IPS-NIHi11 (cell line): Measurements from ENCODE around the gene MAPK8.
A peak's percentile ranks its signal among the peaks of the same experiment; 100 is the strongest.

Experiments
- DNase-seq: peaks from one replicate; pipeline ENCODE4 v3.0.0; 2012; ENCODE audit warnings: mixed read lengths, low spot score

The MAPK8 gene

DNA sequence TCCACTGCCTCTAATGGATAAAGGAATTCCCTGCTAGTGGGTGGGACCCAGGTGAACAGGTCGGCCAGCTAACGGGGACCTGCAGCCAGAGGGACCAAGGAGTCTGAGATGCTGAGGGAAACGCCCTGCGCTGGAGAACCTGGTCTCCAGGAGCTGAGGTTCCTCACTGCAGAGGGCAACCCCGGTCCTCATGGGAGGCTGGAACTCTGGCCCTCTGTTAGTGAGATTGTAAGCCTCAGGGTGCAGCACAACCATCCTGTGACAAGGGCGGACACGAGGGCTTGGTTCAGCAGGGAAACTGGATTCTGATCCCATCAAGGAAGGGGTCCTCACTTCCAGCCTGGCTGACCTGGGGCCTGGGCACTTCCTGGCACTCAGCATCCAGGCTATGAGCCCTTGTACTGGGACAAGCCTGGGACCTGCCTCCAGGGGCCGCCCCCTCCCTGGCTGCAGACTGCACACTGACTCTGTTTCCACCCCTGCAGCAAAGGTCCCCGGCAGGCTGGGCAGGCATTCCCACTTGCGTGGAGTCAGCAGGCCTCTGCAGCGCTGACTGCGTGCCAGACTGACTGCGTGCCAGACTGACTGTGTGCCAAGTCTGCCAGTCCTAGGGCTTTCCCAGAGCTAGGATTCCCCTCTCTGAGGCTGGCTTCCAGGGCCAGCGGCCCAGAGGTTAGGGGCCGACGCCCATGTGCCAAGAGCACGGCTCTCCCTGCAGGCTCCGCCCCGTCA, 143.2 kb downstream of the MAPK8 start:
- DNase-seq: peak; percentile 10

DNA sequence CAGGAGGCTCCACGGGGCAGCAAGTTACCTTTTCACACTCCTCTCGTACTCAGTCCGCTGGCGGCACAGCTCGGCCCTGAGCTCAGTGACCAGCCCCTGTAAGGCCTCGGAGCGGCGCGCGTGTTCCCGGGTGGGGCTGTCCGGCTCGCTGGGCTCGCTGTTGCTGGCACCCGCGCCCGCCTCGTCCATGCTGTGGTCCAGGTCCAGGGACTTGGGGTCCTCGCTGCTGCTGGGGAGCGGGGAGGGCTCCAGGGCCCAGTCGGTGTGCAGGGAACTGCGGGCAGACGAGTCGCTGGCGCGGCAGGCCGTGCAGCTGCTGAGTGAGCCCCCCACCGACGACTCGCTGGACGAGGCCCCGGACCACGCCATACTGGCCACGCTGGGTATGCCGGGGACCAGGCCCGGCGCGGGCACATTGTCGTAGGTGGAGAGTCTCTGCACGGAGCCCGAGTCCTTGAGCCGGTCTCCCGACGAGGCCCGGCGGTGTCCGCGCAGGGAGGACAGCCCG, 143.8 kb downstream of the MAPK8 start:
- peak; percentile 18 for DNase-seq

DNA sequence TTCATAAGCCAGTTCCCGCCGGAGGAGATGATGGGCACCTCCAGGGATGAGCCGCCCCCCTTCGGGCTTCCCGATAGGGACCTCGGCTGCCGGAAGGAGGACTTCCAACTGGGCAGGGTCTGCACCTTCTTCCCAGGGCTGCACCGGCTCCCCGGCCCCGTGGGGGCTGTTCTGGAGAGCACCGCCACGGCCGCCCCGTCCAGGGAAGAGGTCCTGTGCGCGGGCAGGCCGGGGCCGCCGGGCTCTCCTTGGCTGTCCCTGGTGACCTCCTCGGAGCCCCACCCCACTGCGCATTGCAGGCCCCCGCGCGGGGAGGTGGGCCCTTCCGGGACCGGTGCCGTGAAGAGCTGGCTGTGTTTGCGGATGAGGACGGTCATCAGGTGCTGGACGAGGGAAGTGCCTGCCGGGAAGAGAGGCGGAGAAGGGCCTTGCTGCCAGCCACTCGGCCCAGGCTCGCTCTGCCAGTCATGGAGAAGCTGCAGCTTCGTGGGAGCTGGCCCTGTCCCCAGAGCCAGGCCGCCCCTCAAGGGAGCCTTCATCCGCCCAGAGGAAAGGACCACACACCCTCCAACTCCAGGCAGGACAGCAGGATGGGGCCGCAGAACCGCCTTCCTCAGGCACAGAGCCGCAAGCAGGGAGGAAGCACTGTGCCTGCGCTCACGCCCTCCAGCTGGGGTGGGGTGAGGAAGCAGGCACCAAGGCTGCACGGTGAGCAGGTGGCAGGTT, 144.4 kb downstream of the MAPK8 start:
- no peak for DNase-seq

- no peak for DNase-seq
Measured at GRCh38 chr10:48451969-48452878, 145.7 kb downstream of the MAPK8 start.

GRCh38 chr10:48452879-48453412, 146.5 kb downstream of the MAPK8 start:
- DNase-seq: no peak

DNA sequence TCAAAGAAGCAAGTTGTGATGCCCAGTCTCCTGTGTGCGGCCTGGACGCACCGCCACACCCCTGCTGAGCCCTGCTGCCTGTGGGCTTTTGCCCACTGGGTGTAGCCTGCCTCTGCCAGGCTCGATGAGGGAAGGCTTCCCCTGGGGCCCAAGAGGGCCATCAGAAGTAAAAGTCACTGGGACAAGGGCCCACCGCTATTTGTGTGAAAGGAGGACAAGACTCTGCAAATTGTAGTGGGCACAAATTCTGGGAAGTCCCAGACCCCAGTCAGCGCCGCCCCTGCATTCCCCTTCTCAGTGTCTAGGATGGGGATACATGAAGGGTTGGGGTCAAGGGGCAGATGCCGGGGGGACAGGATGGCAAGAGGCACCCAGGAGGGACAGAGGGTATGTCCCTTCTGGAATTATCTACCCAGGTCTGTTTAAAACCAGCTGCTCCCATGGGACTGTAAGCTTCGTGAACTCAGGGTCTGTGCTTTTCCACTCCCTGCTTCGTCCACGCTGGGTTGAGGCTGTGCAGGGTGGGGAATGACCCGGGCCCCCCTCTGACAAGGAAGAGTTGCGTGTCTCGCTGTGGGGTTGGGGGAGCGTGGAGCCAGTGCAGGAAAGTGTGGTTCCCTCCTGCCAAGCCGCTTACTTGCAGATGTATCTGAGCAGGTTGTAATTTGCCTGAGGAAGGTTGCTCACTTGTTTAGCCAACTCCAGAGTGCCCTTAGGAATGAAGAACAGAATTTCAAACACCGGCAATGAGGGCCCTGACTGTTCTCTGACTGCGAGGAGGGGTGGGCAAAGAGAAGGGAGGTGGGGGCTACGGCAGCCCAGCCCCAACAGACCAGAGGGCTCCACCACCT, 147.2 kb downstream of the MAPK8 start:
- DNase-seq: no peak

DNA sequence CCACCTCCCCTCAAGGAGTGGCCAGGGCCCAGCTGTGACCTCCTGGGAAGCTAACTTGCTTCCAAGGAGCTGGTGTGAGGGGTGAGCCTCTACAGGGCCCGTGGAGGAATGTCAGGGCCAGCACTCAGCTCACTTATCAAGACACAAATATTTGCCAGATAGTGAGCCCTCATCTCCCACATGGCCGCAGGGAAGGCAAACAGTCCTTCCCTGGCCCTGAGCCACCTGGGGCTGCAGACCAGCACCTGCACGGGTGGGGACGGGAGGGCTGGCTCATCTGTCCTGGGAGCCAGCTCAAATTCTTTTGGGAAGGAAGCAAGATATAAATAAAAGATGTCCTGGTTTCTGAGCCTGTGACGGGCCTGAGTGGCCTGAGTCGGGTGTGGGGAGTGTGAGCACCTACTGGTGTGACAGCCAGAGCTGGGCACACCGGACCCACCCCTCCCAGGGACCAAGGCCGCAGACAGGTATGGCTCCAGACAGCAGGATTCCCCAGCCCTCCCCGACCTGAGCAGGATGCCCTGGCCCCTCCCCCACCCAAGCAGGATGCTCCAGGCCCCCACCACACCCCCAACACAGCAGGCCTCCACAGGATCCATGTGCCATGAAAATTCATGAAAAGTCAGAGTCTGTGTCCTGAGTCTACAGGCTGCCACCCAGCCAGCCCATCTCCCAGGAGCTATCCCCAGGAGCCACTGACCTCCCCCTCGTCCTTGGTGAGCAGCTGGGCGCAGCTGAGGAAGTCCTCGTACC, 148.0 kb downstream of the MAPK8 start:
- DNase-seq: no peak

DNA sequence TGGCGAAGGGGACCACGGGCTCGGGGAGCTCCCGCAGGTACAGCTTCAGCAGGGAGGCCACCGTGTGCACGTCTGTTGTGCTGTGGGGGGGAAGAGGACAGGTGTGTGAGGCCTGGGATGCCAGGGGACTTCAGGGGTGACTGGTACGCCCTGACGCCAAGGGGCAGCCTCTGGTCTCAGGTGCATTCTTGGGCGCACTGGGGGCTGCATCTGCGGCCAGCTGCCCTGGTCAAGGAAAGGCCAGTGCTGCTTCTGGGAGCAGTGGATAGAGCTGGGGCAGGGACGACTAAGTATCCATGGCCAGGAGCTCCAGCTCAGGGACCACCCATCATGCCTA, 148.5 kb downstream of the MAPK8 start:
- DNase-seq: no peak

DNA sequence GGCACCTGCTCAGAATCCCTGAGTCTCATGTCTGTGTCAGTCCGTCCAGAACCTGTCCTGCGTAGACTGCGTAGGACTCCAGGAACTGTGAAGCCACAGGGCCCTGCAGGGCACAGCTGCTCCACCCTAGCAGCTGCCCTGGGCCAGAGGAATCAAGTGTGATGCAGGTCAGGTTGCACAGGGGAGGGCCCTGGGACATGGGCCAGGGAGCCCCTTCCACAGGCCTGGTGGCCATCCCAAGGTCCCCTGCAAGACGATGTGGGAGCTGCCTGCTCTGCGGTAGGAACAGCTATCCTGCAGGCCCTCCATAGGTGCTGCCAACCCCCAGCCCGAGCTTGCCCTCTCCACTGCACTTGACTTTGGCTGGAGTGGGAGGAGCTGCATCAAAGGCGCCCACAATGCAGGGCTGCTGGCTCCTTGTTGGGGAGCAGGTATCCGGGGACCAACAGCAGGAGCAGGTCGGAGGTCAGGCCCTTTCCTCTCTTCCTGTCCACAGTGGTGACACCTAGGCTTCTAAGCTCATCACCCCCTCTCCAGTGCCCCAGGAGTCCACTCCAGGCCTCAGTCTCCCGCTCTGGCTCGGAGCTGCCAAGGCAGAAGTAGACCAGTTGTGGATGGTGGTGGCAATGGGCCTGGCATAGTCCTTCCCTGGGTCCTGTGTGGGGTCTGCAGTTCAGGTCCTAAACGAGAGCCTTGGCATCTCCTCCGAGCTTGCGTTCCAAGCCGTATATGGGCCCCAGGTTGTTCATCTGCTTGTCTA, 149.1 kb downstream of the MAPK8 start:
- no peak for DNase-seq

DNA sequence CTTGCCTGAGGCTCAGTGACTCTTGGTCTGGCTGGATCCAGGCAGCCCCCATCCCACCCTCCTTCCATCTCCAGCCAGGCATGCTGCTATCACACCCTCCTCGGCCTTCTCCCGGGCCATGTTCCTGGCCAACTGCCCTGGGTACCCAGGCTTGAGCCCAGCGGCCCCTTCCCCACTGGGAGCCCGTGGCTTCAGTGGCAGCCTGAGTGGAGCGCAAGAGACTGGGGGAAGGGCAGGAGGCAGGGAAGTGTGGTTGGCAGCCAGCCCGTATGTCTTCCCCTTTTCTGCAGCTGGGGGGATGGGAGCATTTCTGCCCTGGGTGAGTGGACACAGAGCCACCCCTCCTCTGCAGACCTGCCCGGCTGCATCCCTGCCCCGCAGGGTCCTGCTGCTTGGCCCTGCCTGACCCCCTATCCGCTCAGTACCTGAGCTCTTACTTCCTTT, 149.9 kb downstream of the MAPK8 start:
- DNase-seq: peak; percentile 67

DNA sequence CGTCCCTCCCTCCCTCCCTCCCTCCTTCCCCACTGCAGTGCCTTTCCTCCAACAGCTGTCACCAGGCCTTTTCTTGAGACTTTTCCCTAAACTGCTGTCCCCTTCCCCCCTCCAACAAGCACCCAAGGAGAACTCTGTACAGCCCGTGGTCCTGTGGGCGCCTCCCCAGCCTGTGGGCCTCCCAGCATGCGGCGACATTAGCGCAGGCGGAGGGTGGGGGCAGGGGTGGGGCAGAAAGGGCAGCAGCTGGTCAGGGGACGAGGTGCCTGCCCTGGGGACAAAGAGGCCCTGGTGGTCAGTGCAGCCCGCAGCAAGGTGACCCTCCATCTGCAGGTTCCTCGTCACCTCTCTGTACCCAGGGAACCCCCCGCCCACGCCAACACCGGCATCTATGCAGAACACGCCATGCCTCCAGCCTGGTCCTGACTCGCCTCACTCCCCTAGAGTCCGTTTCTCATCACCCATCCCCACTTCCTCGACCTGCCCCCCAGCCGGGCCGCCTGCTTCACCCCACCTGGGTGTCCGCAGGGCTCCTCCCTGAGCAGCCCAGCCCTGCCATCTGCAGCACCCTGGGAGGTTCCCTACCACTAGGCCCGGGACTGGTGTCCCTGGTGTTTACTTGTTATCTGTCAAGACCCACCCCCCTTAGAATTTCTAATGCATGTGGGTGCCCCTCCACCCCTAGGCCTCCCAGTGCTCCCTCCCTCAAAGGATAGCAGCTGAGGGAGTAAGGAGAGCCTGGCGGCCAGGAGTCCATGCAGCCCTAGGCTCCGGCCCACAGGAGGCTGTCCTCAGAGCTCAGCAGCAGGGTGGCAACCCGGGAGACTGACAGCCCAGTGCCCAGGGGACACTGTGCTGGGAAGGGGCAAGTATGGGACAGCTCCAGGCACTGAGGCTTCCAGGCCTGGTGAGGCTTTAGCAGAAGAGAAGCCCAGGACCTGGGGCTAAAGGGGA, 150.6 kb downstream of the MAPK8 start:
- DNase-seq: no peak

DNA sequence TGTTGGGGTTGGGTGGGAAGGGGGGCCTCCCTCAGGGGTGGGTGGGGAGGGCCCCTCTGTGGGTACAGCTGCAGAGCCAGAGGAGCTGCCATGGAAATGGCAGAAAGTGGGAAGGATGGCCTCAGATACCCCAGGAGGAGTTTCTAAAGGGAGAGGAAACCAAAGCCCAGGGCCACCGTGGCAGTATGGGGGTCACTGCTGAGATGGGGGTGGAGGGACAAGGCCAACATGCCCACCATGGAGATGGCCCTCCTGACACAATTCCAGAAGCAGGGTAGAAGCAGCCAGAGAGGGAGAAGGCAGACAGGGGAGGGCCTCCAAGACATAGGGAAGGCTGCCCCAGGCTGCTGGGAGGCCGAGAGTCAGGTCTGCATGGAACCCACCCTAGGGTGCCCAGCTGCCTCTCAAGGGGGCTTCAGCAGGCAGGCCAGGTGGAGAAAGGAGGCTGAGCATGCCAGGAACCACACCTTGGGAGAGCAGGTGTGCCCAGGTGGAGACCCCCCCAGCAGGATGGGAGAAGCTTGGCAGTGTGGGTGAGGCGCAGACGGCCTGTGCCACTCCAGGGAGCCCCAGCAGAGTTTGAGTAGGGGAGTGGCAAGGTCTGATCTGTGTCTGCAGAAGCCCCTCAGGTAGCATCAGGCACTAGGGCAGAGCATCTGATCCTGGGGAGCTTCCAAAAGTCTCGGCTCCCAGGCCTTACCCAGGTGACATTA, 151.6 kb downstream of the MAPK8 start:
- DNase-seq: no peak

GRCh38 chr10:48458662-48459048, 152.2 kb downstream of the MAPK8 start:
- no peak for DNase-seq

DNA sequence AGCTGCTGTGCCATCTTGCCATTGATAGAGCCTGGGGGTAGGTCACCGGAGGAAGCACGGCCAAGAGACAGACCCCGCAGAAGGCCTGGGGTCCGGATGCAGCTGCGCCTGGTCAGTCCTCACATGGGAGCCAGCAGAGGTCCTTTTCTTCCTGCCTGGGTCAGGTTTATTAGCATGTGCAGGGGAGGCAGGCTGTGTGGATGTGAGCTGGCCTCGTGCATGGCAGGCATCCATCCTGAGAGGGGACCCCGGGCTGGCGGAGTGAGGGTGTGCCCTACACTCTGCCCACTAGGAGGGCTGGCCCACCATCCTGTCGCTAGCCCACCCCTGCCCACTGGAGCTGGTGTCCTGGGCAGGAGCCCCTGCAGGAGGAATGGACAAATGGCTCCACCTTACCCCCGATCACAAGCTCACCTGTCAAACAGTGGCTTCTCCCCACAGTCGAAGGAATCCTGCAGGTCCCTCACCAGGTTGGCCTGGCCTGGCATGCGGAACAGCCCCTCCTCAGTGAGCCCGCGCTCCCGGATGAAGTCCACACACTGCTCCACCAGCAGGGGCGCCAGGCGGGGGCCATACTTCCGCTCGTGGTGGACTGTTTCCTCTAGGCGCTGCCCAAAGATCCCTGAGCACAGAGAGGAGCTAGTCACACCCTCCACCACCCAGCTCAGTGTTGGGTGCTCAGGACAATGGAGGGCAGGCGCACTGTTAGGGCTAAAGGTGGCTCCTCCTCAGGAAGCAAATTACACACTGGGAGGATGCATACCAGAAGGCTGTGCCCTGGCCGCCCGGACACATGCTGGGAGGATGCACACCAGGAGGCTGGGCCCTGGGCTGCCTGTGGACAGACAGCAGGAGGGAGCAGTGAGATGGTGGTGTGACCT, 153.0 kb downstream of the MAPK8 start:
- peak; percentile 68 for DNase-seq

- DNase-seq: no peak
Measured at GRCh38 chr10:48460182-48460581, 153.7 kb downstream of the MAPK8 start.

- no peak for DNase-seq
Measured at GRCh38 chr10:48461623-48462481, 155.4 kb downstream of the MAPK8 start.
